Astrocyte (in vitro differentiated cells and primary cell): ENCODE results near the gene HBM. TPM values are rescaled to one million over a fixed set of nuclear protein-coding genes. Genes with fewer than 3 reads are reported as not detected.

Experiments used
- DNase-seq: peaks from one replicate; pipeline ENCODE4 v3.0.0-alpha.2; 2010; ENCODE audit warnings: low read depth
- FAIRE-seq: peaks from 2 replicates; lab custom pipeline; 2011; peaks lifted over from hg19 to GRCh38; lab: Jason Lieb, UNC
- H2AFZ ChIP-seq: 2 replicates; pipeline ENCODE4 v1.6.0; 2012; ENCODE audit warnings: low read depth, low read length, inconsistent platforms
- H3K27ac ChIP-seq: 2 replicates; pipeline ENCODE4 v1.5.1; 2011; ENCODE audit warnings: low read depth, low read length, inconsistent platforms
- H3K27me3 ChIP-seq: 2 replicates; pipeline ENCODE4 v1.6.0; 2011; ENCODE audit warnings: low read length, inconsistent platforms; ENCODE audit not compliant: insufficient read depth
- H3K36me3 ChIP-seq: 2 replicates; pipeline ENCODE4 v1.5.1; 2011; ENCODE audit warnings: low read length, inconsistent platforms; ENCODE audit not compliant: insufficient read depth
- H3K4me1 ChIP-seq: 2 replicates; pipeline ENCODE4 v1.5.1; 2011; ENCODE audit warnings: low read length, inconsistent platforms; ENCODE audit not compliant: insufficient read depth
- H3K4me2 ChIP-seq: 2 replicates; pipeline ENCODE4 v1.6.0; 2012; ENCODE audit warnings: low read length, inconsistent platforms
- H3K4me3 ChIP-seq: 2 replicates; pipeline ENCODE4 v1.5.1; 2011; ENCODE audit warnings: low read depth, mild to moderate bottlenecking, low read length, inconsistent platforms; ENCODE audit not compliant: insufficient read depth
- H3K79me2 ChIP-seq: 2 replicates; pipeline ENCODE4 v1.6.0; 2012; ENCODE audit warnings: mild to moderate bottlenecking, low read length, inconsistent platforms; ENCODE audit not compliant: insufficient read depth
- H3K9ac ChIP-seq: 2 replicates; pipeline ENCODE4 v1.6.0; 2012; ENCODE audit warnings: mild to moderate bottlenecking, low read length, inconsistent platforms
- H3K9me3 ChIP-seq: 2 replicates; pipeline ENCODE4 v1.5.1; 2012; ENCODE audit warnings: low read depth, mild to moderate bottlenecking, low read length, inconsistent platforms; ENCODE audit not compliant: insufficient read depth
- H4K20me1 ChIP-seq: 2 replicates; pipeline ENCODE4 v1.6.0; 2012; ENCODE audit warnings: low read length, inconsistent platforms; ENCODE audit not compliant: insufficient read depth
- H3K27ac Mint-ChIP-seq: one replicate; pipeline ENCODE4 v1.8.0; 2021; ENCODE audit warnings: mild to moderate bottlenecking, mixed read lengths; ENCODE audit not compliant: unreplicated experiment
- H3K27me3 Mint-ChIP-seq: one replicate; pipeline ENCODE4 v1.8.0; 2021; ENCODE audit warnings: low read depth, mixed read lengths; ENCODE audit not compliant: unreplicated experiment
- H3K36me3 Mint-ChIP-seq: one replicate; pipeline ENCODE4 v1.8.0; 2021; ENCODE audit warnings: low read depth, mixed read lengths; ENCODE audit not compliant: unreplicated experiment
- H3K4me1 Mint-ChIP-seq: one replicate; pipeline ENCODE4 v1.8.0; 2021; ENCODE audit warnings: low read depth, mixed read lengths; ENCODE audit not compliant: unreplicated experiment
- H3K4me3 Mint-ChIP-seq: one replicate; pipeline ENCODE4 v1.8.0; 2021; ENCODE audit warnings: mild to moderate bottlenecking, moderate library complexity, mixed read lengths; ENCODE audit not compliant: unreplicated experiment
- H3K9me3 Mint-ChIP-seq: one replicate; pipeline ENCODE4 v1.8.0; 2021; ENCODE audit warnings: mild to moderate bottlenecking, mixed read lengths; ENCODE audit not compliant: unreplicated experiment
- EZH2 ChIP-seq: IDR thresholded peaks from 2 replicates; pipeline ENCODE4 v1.6.1; 2012; ENCODE audit warnings: mild to moderate bottlenecking, low read length, inconsistent platforms; ENCODE audit not compliant: insufficient read depth
- total RNA-seq: library from RNA; stranded (reverse); gene quantifications from 2 replicates; pipeline ENCODE4 v1.2.1, GENCODE V29; 2021
- TF ChIP-seq, protein P1 (sequence below): IDR thresholded peaks from 2 replicates; pipeline ENCODE4 v1.5.1; 2011; ENCODE audit warnings: low read depth, mild to moderate bottlenecking, inconsistent platforms, low read length, moderate library complexity; ENCODE audit not compliant: insufficient read depth

HBM gene
- total RNA-seq, 1 donor from 2014 or later: not detected

DNA sequence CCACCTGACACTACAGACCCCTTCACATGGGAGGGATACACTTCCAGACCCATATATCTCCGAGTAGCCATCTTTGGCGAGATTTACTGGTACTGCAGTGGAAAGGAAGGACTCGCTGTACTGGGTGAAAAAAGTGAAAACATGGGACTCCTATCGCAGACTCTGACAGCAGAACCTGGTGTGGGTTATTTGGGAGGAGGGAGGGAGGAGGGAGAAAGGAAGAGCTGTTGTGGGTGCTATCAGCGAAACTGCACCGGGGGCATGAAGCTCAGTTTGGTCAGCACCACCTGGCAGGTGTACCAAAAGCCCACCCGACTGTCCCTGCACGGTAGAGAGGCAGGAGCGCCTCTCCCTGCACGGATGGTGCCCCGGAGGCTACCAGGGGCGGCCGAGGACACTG, 19.4 kb downstream of the HBM start:
- Histone ChIP-seq H2AFZ (no peak overlapping the region), H3K27me3 (no peaks in the 10 kb centered on the region), H4K20me1 (peaks cover 58% of the 10 kb centered on the region), H3K36me3 (peaks cover 22% of the 10 kb centered on the region), H3K9ac (no peak overlapping the region), H3K79me2 (no peaks in the 10 kb centered on the region), H3K4me2 (no peak overlapping the region), H3K9me3 (no peaks in the 10 kb centered on the region), H3K4me1 (peaks cover 10% of the 10 kb centered on the region), H3K4me3 (no peak overlapping the region), H3K27ac (no peak overlapping the region)
- FAIRE-seq (no peak), DNase-seq (no peak)
- Mint-ChIP-seq H3K27ac (no peak overlapping the region), H3K4me3 (no peak overlapping the region), H3K27me3 (no peaks in the 10 kb centered on the region), H3K9me3 (no peaks in the 10 kb centered on the region), H3K36me3 (peaks cover 15% of the 10 kb centered on the region), H3K4me1 (no peaks in the 10 kb centered on the region)
- TF ChIP-seq, protein P1, sequence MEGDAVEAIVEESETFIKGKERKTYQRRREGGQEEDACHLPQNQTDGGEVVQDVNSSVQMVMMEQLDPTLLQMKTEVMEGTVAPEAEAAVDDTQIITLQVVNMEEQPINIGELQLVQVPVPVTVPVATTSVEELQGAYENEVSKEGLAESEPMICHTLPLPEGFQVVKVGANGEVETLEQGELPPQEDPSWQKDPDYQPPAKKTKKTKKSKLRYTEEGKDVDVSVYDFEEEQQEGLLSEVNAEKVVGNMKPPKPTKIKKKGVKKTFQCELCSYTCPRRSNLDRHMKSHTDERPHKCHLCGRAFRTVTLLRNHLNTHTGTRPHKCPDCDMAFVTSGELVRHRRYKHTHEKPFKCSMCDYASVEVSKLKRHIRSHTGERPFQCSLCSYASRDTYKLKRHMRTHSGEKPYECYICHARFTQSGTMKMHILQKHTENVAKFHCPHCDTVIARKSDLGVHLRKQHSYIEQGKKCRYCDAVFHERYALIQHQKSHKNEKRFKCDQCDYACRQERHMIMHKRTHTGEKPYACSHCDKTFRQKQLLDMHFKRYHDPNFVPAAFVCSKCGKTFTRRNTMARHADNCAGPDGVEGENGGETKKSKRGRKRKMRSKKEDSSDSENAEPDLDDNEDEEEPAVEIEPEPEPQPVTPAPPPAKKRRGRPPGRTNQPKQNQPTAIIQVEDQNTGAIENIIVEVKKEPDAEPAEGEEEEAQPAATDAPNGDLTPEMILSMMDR: no peak
- TF ChIP-seq EZH2: no peak

DNA sequence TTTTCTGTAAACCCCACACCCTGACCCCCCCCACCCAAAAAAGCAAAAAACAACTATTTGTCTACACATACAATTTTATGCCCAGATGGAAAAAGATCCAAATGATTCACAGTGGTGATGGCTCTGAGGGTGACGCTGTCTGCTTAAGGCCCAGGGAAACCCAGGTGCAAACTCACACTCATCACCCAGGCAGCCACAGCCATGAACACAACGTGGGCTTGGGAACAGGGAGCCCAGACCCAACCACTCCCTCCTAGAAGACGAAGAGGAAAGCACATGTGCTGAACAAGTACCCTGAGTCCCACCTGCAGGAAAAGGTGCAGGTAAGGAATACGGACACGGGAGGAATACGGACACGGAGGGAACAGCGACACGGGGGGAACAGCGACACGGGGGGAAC, 19.9 kb downstream of the HBM start:
- no peaks in the 10 kb centered on the region for H3K27me3 Mint-ChIP-seq
- FAIRE-seq: no peak
- no peaks in the 10 kb centered on the region for H3K9me3 ChIP-seq
- no peak overlapping the region for H3K9ac ChIP-seq
- no peak overlapping the region for H3K4me2 ChIP-seq
- TF ChIP-seq, protein P1: no peak
- no peak for TF ChIP-seq EZH2
- H2AFZ ChIP-seq: no peak overlapping the region
- H3K4me3 Mint-ChIP-seq: no peak overlapping the region
- no peak overlapping the region for H3K27ac Mint-ChIP-seq
- no peaks in the 10 kb centered on the region for H3K4me1 Mint-ChIP-seq
- no peak overlapping the region for H3K27ac ChIP-seq
- no peaks in the 10 kb centered on the region for H3K27me3 ChIP-seq
- H3K4me3 ChIP-seq: no peak overlapping the region
- H3K9me3 Mint-ChIP-seq: no peaks in the 10 kb centered on the region
- no peaks in the 10 kb centered on the region for H3K79me2 ChIP-seq
- H3K4me1 ChIP-seq: peaks cover 10% of the 10 kb centered on the region
- H3K36me3 ChIP-seq: peaks cover 22% of the 10 kb centered on the region
- no peak for DNase-seq
- peaks cover 16% of the 10 kb centered on the region for H3K36me3 Mint-ChIP-seq
- peaks cover 63% of the 10 kb centered on the region for H4K20me1 ChIP-seq

GRCh38 chr16:187330-187729, 21.6 kb downstream of the HBM start:
- no peaks in the 10 kb centered on the region for H3K27me3 Mint-ChIP-seq
- H3K27ac Mint-ChIP-seq: no peak overlapping the region
- Histone ChIP-seq H2AFZ (no peak overlapping the region), H3K79me2 (peaks cover 6% of the 10 kb centered on the region), H3K4me1 (no peaks in the 10 kb centered on the region), H3K4me3 (no peak overlapping the region), H3K36me3 (peaks cover 36% of the 10 kb centered on the region), H3K4me2 (no peak overlapping the region), H4K20me1 (peaks cover 66% of the 10 kb centered on the region), H3K9ac (no peak overlapping the region), H3K27ac (no peak overlapping the region), H3K9me3 (no peaks in the 10 kb centered on the region), H3K27me3 (no peaks in the 10 kb centered on the region)
- DNase-seq: no peak
- TF ChIP-seq EZH2: no peak
- TF ChIP-seq, protein P1: no peak
- H3K4me1 Mint-ChIP-seq: peaks cover 9% of the 10 kb centered on the region
- no peak for FAIRE-seq
- H3K9me3 Mint-ChIP-seq: no peaks in the 10 kb centered on the region
- H3K36me3 Mint-ChIP-seq: peaks cover 23% of the 10 kb centered on the region
- H3K4me3 Mint-ChIP-seq: no peak overlapping the region
